Thyroid gland (tissue), 4 donors: ENCODE data around the gene CLIP3.
A peak's percentile ranks its signal among the peaks of the same experiment; 100 is the strongest.

ENCODE experiments used
- POLR2A ChIP-seq, 2 donors: fragments of 450-650 bp; IDR thresholded peaks; one replicate each; pipeline ENCODE4 v1.6.1; 2017; ENCODE audit warnings: antibody characterized with exemption in 2 of 2, mild to moderate bottlenecking in 2 of 2, moderate library complexity in 1 of 2
- TF ChIP-seq, protein P1 (sequence below), 6 experiments: fragments of 200-600 bp in 3 of 6; fragments of 450-650 bp in 3 of 6; sonication (generic) in 3 of 6; IDR thresholded peaks; one replicate each; pipeline ENCODE4 v1.5.1; 2016 to 2019; ENCODE audit warnings: antibody characterized with exemption in 6 of 6, mild to moderate bottlenecking in 2 of 6, inconsistent platforms in 1 of 6, moderate library complexity in 1 of 6

DNA sequence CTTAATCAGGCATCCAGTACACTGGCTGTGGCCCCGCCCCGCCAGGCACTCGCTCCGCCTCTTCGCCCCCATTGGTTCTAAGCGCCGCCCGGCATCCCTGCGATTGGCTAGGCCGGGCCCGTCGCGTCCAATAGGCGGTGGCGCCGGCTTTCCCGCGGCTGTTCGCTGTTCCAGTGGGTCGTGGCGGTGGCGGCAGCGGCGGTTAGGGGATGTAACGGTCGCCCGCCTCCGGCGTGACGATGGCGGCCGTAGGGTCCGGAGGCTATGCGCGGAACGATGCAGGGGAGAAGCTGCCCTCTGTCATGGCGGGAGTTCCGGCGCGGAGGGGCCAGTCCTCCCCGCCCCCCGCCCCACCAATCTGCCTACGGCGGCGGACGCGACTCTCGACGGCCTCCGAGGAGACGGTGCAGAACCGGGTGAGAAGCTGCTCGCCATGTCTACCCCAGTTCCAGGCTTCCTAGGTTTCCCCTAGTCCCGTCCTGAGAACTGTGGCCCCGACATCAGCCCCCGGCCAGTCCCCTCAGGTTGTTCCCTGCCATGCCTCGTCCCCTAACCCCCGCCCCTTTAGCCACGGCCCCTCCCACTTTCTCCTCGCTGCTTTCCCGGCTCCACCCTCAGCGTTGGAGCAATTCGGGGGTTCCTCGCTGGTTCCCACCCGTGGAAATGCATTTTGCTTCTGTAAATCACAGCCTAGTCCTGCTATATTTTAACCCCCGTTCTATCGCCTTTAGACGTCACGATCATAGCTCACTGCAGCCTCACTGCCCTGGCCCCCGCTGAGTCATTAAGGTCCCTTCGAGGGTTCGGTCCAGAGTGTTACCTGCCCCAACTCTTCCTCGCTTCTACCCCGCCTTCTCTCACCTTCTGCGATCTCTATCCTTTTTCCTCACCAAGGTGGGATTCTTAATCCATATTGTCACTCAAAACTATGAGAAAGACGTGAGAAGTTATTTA, 22.3 kb upstream of the CLIP3 start, which contains the start of gene WDR62:
- no peak for TF ChIP-seq POLR2A (IDR thresholded peaks at IDR 0.05)
- TF ChIP-seq, protein P1, sequence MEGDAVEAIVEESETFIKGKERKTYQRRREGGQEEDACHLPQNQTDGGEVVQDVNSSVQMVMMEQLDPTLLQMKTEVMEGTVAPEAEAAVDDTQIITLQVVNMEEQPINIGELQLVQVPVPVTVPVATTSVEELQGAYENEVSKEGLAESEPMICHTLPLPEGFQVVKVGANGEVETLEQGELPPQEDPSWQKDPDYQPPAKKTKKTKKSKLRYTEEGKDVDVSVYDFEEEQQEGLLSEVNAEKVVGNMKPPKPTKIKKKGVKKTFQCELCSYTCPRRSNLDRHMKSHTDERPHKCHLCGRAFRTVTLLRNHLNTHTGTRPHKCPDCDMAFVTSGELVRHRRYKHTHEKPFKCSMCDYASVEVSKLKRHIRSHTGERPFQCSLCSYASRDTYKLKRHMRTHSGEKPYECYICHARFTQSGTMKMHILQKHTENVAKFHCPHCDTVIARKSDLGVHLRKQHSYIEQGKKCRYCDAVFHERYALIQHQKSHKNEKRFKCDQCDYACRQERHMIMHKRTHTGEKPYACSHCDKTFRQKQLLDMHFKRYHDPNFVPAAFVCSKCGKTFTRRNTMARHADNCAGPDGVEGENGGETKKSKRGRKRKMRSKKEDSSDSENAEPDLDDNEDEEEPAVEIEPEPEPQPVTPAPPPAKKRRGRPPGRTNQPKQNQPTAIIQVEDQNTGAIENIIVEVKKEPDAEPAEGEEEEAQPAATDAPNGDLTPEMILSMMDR (IDR thresholded peaks at IDR 0.05): peak in 1 of 6 experiments; percentile 3
